HG03139 (cell line): ENCODE data around the gene NR1I2.

Experiments used
- ATAC-seq: cut with Tn5 transposase; IDR thresholded peaks from one replicate; pipeline ENCODE4 v1.9.1; 2021; ENCODE audit not compliant: unreplicated experiment

The NR1I2 gene

DNA sequence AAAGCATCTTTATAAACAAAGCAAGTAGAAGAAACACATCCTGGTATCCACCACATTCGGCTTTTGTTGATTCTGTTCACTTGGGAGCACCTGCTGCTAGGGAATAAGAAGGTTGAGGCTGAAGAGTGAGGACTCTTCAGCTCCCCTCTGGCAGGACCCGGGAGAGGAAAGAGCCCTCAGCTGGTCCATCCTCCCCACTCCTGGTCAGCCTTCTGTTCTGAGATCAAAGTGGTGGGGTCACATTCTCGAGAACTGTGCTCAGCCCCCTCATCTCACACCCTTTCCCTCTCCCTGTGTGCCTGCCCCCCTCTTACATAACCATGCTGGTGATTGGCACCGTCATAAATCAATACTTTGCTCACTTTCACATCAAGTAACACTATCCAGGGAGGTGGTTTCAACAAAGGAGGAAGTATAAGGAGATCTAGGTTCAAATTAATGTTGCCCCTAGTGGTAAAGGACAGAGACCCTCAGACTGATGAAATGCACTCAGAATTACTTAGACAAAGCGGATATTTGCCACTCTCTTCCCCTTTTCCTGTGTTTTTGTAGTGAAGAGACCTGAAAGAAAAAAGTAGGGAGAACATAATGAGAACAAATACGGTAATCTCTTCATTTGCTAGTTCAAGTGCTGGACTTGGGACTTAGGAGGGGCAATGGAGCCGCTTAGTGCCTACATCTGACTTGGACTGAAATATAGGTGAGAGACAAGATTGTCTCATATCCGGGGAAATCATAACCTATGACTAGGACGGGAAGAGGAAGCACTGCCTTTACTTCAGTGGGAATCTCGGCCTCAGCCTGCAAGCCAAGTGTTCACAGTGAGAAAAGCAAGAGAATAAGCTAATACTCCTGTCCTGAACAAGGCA lies at the start of gene NR1I2:
Gene NR1I2 (plus strand): TSS at position 772 of the 869 bp plus-strand sequence.
- no peak for ATAC-seq

GRCh38 chr3:119733812-119734211 lies 48.1 kb upstream of the NR1I2 start:
- no peak for ATAC-seq

- ATAC-seq, result no peak
Observed at GRCh38 chr3:119738741-119739140, 43.2 kb upstream of the NR1I2 start.

DNA sequence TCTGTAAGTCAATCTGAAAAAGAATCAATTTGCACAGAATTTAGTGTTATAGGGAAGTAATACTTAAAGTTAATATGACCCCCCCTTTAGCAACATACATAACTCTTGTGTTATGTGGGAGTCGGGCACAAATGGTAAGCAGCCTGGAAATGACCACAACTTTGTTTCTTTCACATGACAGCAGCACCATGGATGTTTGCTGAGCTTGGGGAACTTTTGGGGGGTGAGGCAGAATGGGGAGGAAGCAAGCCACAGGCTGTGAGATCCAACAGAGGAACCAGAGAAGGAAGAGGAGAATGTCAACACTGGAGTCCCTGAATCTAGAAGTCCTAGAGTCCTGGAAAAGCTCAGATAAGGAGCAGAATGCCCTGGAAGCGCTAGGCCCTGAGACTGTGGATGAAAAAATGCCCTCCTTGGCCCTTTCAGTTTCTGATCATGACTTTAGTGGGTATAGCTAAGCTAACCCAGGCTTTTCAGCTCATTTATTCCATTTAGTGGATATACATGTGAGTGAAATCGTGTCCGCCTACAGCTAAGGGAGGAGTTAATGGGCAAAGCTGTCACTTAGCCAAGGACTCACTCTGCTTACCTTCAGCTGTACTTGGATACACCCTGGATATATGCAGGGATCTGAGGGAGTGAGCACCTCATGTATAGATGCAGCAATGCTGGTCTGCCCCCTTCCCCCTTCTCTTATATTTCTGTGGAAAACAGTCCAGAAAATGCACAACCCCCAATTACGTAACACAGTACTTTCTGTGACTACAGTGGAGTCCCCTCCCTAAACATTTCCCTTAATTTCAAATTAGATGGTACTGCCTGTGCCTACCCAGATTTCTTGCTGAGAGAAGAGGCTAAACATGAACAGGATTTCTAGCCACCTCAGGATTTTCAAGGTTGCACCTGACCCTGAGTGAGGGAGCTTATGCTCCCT lies 40.0 kb upstream of the NR1I2 start:
- ATAC-seq, result no peak

GRCh38 chr3:119743921-119744320 lies 38.0 kb upstream of the NR1I2 start:
- no peak for ATAC-seq

DNA sequence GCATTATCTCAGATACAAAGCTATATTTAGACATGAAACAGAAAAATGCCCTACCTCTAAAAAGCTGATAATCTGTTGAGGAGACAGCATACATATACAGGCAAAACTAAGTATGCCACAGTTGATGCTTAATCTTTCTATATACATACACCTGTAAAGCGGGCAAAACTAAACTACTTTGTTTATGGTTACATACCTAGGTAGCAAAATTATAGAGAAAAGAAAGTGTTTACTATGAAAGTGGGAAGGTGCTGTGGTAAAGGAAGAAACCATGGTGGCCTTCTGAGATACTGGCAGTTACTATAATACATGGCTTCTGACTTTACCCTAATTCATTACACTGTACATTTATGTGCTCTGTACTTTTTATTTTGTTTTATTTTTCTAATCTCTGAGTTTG lies 36.0 kb upstream of the NR1I2 start:
- no peak for ATAC-seq

- ATAC-seq, result no peak
Observed at GRCh38 chr3:119746423-119746822, 35.5 kb upstream of the NR1I2 start.

GRCh38 chr3:119747357-119747756 lies 34.5 kb upstream of the NR1I2 start:
- no peak for ATAC-seq

DNA sequence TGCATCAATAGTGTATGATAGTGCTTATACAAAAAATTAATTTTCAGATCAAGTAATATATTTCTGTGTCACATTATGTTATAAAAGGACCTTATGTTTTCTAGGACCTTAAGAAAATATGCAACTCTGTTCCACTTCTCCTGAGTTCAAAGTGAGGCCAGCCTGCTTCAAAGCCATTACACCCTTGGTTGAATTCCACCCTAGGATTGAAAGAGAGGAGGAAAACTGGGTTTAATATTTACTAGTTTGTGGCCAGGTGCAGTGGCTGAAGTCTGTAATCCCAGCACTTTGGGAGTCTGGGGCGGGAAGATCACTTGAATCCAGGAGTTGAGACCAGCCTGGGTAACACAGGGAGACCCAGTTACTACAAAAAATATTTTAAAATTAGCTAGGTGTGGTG lies 32.9 kb upstream of the NR1I2 start:
- ATAC-seq, result no peak

- ATAC-seq, result no peak
Observed at GRCh38 chr3:119751423-119751822, 30.5 kb upstream of the NR1I2 start.

DNA sequence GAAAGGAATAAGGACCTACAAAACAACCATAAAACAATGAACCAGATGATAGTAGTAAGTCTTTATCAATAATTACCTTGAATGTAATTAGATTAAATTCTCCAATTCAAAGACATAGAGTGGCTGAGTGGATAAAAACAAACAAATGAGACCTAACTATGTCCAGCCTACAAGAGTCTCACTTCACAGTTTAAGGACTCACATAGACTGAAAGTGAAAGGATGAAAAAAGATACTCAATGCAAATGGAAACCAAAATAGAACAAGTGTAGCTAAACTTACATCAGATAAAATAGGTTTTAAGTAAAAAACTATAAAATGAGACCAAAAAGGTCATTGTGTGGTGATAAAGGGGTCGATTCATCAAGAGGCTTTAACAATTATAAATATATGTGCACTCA lies 21.9 kb upstream of the NR1I2 start:
- ATAC-seq, result no peak

DNA sequence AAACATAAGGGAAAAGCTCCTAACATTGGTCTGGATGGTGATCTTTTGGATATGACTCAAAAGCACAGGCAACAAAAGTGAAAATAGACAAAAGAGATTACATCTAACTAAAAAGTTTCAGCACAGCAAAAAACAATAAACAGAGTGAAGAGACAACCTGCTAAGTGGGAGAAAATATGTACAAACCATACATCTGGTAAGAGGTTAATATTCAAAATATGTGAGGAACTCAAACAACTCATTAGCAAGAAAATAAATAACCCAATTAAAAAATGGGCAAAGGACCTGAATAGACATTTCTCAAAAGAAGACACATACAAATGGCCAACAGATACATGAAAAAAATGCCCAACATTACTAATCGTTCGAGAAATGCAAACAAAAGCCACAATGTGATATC lies 19.0 kb upstream of the NR1I2 start:
- ATAC-seq, result no peak

DNA sequence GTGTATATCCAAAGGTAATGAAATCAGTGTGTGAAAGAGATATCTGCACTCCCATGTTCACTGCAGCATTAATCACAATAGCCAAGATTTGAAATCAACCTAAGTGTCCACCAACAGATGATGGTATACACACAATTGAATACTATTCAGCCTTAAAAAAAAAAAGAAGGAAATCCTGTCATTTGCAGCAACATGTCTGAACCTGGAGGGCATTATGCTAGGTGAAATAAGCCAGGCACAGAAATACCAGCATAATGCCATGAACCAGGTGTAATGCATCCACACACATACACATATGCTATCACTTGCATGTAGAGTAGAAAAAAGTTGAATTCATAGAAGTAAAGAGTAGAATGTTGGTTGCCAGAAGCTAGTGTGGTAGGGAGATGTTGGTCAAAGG lies 18.4 kb upstream of the NR1I2 start:
- ATAC-seq, result no peak

DNA sequence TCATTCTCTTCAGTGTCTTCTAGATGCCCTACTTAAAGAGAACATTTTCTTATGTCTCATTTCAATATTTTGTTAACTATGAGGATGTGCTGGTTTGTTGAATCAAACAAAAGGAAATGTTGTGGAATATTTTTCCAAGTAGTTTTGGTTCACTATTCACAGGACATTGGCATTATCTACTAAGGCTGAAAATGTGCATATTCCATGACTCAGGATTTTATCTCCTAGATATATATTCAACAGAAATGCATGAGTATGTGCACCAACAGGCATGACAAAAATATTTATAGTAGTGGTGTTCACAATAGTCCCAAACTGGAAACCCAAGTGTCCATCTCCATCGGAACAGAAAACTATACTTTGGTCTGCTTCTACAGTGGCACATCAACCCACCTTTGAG lies 16.7 kb upstream of the NR1I2 start:
- no peak for ATAC-seq

- no peak for ATAC-seq
Observed at GRCh38 chr3:119767936-119768601, 13.8 kb upstream of the NR1I2 start.

DNA sequence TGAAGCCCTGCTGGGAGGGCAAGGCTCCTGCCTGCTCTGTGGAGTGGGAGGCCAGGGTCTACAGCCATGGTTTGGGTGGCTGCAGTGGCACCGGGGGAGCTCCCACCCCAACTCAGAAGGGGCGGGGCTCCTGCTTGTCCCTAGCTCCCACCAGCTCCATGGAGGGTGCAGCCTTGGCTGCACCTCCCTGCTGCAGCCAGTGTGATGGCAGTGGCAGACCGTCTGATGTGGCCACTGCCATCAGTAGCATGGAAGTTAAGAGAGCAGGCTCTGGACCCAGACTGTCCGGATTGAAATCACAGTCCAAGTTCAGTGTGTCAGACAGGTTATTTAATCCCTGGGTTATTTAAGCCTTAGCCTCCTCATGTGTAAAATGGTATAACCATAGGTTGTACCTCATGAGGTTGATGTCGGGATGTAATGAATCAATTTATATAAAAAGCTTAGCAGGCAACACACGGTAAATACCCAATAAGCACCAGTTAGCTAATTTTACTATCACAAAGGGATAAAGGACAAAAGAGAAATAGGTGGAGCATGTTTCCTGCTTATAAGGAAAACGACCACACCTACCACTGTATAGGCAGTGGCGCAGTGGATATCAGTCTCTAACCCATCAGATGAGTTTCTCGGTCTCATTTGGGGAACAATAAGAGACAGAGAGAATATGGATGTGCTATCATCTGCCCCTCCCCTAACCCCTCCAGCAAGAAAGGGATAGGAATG lies 13.1 kb upstream of the NR1I2 start:
- no peak for ATAC-seq

DNA sequence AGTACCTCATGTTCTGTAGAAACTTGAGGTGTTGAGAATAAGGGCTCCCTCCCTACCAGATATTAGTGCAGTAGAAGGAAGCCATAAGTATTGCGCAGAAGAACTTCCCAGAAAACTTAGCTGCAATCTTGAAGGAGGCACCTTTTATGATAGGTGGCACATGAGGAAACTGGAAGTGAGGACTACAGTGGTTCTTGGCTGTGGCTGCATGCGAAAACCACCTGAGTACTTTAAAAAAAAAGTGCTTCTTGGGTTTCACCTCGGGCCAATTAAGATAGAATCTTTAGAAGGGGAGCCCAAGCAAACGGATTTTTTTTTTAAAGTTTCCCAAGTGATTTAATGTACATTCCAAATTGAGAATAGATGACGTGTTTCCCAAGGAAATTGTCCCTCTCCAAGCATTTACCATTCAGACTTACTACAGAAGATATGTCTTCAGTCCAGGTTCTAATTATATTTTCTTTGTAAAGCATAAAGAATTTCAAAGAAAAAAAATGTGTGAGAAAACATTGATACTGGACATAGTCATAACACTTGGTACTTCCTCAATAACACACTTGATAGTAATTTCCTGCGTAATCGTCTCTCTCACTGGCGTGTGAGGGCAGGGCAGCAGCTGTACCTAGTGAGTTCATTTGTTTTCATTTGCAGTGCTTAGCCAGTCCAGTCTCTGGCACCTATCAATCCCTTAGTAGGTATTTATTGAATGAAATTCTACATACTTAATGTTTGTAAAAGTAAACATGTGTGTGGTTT lies 12.3 kb upstream of the NR1I2 start:
- no peak for ATAC-seq

DNA sequence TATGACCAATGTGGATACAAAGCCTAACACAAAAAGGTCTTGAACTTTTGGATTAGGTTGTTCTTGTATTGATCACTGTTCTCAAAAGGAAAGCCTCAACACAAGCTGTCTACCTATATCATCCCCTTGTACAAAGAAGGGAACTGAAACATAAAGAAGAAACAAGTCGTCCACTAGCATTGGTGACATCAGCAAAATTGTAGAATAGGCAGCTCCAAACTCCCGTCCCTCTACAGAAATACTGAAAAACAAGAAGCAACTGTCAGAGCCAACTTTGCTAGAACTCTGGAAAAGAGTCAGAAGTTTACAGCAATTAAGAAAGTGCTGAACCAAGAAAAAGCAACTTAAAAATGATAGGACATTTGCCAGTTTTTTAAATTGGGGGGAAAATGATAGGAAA lies 7.5 kb upstream of the NR1I2 start:
- peak; percentile 81 for ATAC-seq

DNA sequence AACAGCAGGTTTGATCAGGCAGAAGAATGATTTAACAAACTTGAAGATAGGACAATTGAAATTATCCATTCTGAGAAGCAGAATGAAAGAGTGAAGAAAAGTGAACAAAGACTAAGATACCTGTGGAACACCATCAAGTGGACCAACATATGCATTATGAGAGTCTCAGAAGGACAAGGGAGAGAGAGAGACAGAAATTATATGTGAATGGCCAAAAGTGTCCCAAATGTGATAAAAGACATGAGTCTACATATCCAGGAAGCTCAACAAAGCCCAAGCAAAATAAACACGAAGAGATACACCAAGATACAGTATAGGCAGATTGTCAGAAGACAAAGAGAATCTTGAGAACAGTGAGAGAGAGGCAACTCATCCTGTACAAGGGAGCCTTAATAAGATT lies 5.6 kb upstream of the NR1I2 start:
- ATAC-seq, result no peak

- no peak for ATAC-seq
Observed at GRCh38 chr3:119778176-119778575, 3.7 kb upstream of the NR1I2 start.
